ENCODE results near the gene SOCS1. TPM values are rescaled to one million over a fixed set of nuclear protein-coding genes. Genes with fewer than 3 reads are reported as not detected.
A peak's percentile ranks its signal among the peaks of the same experiment; 100 is the strongest.

SOCS1 gene
- total and polyA plus RNA-seq, 2 of the 8 experiments (the other 6 are each of a cell fraction or from before 2014, with no cell fraction given): 21.0 to 48.9 TPM

GRCh38 chr16:11274964-11275363 is 19.0 kb upstream of the SOCS1 start:
- H3K4me3 ChIP-seq (ENCODE audit: extremely low read depth in 1 of 4, insufficient read depth in 2 of 4, low read depth in 3 of 4, low read length in 4 of 4): no peak overlapping the region
- H3K14ac ChIP-seq (ENCODE audit: insufficient read length): no peak overlapping the region
- no peak overlapping the region for H3K4ac ChIP-seq (replicated peaks; ENCODE audit: insufficient read length, low read depth, low read length)
- WGBS, 2 experiments (ENCODE audit: extremely low coverage in 1 of 2, insufficient coverage in 1 of 2, insufficient read length in 1 of 2, insufficient replicate concordance in 2 of 2, low coverage in 1 of 2, low lambda C conversion rate in 2 of 2, missing lambda C conversion rate in 1 of 2): 90% methylated on average over 7 of the region's 7 CpGs; no CpG with 5 or more reads in 1 of the 2 experiments
- H2AK5ac ChIP-seq (ENCODE audit: low read depth, low read length): no peak overlapping the region
- no peaks in the 10 kb centered on the region for H3K36me3 ChIP-seq (ENCODE audit: control insufficient read depth in 2 of 4, insufficient read depth in 4 of 4, low read length in 3 of 4)
- H3K79me2 ChIP-seq (ENCODE audit: control insufficient read depth in 1 of 2, insufficient read depth in 2 of 2, low read length in 2 of 2): no peaks in the 10 kb centered on the region
- FAIRE-seq (no peak), DNase-seq (ENCODE audit: low read depth in 1 of 2, low spot score in 2 of 2) (no peak)
- no peak overlapping the region for H3K23ac ChIP-seq (ENCODE audit: insufficient read length)
- H2BK20ac ChIP-seq (ENCODE audit: low read length): no peak overlapping the region; the same call in 1 of the 2 replicates
- H4K91ac ChIP-seq (replicated peaks; ENCODE audit: insufficient read length, low read length): no peak overlapping the region
- H4K20me1 ChIP-seq (replicated peaks in 1 of 2; ENCODE audit: control insufficient read depth in 1 of 2, insufficient read depth in 2 of 2, low read length in 2 of 2): no peaks in the 10 kb centered on the region
- H3K27ac ChIP-seq (ENCODE audit: low read depth, low read length): no peak overlapping the region
- H3K79me1 ChIP-seq (ENCODE audit: low read depth, low read length): no peaks in the 10 kb centered on the region
- no peak overlapping the region for H3K18ac ChIP-seq (ENCODE audit: extremely low read depth, low read length)
- H3K27me3 ChIP-seq (replicated peaks in 1 of 4; ENCODE audit: control insufficient read depth in 3 of 4, extremely low read depth in 1 of 4, insufficient read depth in 3 of 4, low read length in 3 of 4): no peaks in the 10 kb centered on the region
- no peak overlapping the region for H4K5ac ChIP-seq (ENCODE audit: insufficient read length, low read depth, low read length)
- no peak overlapping the region for H2BK5ac ChIP-seq (ENCODE audit: low read depth, low read length)
- no peak overlapping the region for H4K8ac ChIP-seq (ENCODE audit: extremely low read depth, insufficient read depth, low read length)
- H3K9me3 ChIP-seq (ENCODE audit: insufficient read depth in 2 of 2, low read depth in 1 of 2, low read length in 1 of 2): no peaks in the 10 kb centered on the region
- peak overlapping the region; percentile 22; the same call in 1 of the 2 replicates for H2BK12ac ChIP-seq (ENCODE audit: low read depth, low read length)
- H3K4me2 ChIP-seq (ENCODE audit: insufficient read depth in 1 of 2, low read depth in 2 of 2, low read length in 2 of 2): no peak overlapping the region
- H3K56ac ChIP-seq (replicated peaks; ENCODE audit: insufficient read length, low read depth, low read length): no peak overlapping the region
- POLR2A ChIA-PET (ENCODE audit: partially characterized antibody): interaction anchor here (0.6 to 1.1 kb wide), 2 partner anchors 19 to 51 kb away, joined by 3 to 4 read pairs; partner anchors contain the start of gene SOCS1
- peaks cover 0 to 5% (median 0%) of the 10 kb centered on the region in 4 experiments; a peak in 2 of 7 replicates for H3K4me1 ChIP-seq (replicated peaks in 1 of 4; ENCODE audit: control insufficient read depth in 3 of 4, insufficient read depth in 4 of 4, low read length in 3 of 4)
- H2BK15ac ChIP-seq (ENCODE audit: low read length): no peak overlapping the region
- CTCF ChIA-PET (ENCODE audit: partially characterized antibody): interaction anchor here (1.0 to 1.2 kb wide), 2 partner anchors 18 to 23 kb away, joined by 3 to 5 read pairs; partner anchors contain the start of gene SOCS1
- no peak overlapping the region for H3K9ac ChIP-seq (replicated peaks in 1 of 4; ENCODE audit: extremely low read depth in 1 of 4, low read depth in 3 of 4, low read length in 3 of 4)
- no peak overlapping the region for H2BK120ac ChIP-seq (replicated peaks; ENCODE audit: low read depth, low read length)
- no peak overlapping the region for H2AFZ ChIP-seq (ENCODE audit: low read length)
- H3K23me2 ChIP-seq (ENCODE audit: low read depth, low read length): no peaks in the 10 kb centered on the region
- no peak for TF ChIP-seq SP4 (IDR thresholded peaks at IDR 0.05; ENCODE audit: low read length)
- no peak for TF ChIP-seq CBX5 (IDR thresholded peaks at IDR 0.05; ENCODE audit: low read depth, low read length)
- no peak for TF ChIP-seq JUN (IDR thresholded peaks at IDR 0.05; ENCODE audit: low read depth, low read length)
- TF ChIP-seq, protein P1, sequence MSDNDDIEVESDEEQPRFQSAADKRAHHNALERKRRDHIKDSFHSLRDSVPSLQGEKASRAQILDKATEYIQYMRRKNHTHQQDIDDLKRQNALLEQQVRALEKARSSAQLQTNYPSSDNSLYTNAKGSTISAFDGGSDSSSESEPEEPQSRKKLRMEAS (IDR thresholded peaks at IDR 0.05): no peak
- TF ChIP-seq RFX5 (IDR thresholded peaks at IDR 0.05; ENCODE audit: borderline replicate concordance, low read depth, low read length): no peak
- TF ChIP-seq BACH1 (IDR thresholded peaks at IDR 0.05; ENCODE audit: low read length): no peak
- TF ChIP-seq CTBP2 (IDR thresholded peaks at IDR 0.05; ENCODE audit: borderline replicate concordance, insufficient read depth, insufficient read length, low read length): no peak
- no peak for TF ChIP-seq NANOG (IDR thresholded peaks at IDR 0.05; ENCODE audit: insufficient read depth, low read depth, low read length, poor library complexity, severe bottlenecking)
- no peak for TF ChIP-seq ATF2 (IDR thresholded peaks at IDR 0.05; ENCODE audit: low read length)
- no peak for TF ChIP-seq BCL11A (IDR thresholded peaks at IDR 0.05; ENCODE audit: low read depth in 2 of 2, low read length in 2 of 2)
- no peak for TF ChIP-seq RXRA (IDR thresholded peaks at IDR 0.05; ENCODE audit: insufficient read depth, low read depth, low read length)
- no peak for TF ChIP-seq KDM1A (IDR thresholded peaks at IDR 0.05; ENCODE audit: borderline replicate concordance, low read length)

All from H1 (cell line).